ENCODE measurements around the gene CYTH1. TPM values are rescaled to one million over a fixed set of nuclear protein-coding genes. Genes with fewer than 3 reads are reported as not detected.
A peak's percentile ranks its signal among the peaks of the same experiment; 100 is the strongest.

CYTH1 gene
- total RNA-seq, 2 donors from 2014 or later = 23.1 to 27.4 TPM

GRCh38 chr17:78724544-78724943, 57.5 kb downstream of the CYTH1 start:
- Histone ChIP-seq H3K27ac (ENCODE audit: low read depth, low read length) (no peak overlapping the region), H3K9ac (ENCODE audit: extremely low read depth, low read length, poor library complexity, severe bottlenecking) (no peak overlapping the region), H3K9me3 (ENCODE audit: control insufficient read depth, low read length) (no peaks in the 10 kb centered on the region), H3K4me3 (ENCODE audit: low read length) (peak overlapping the region; percentile 56), H3K27me3 (ENCODE audit: control insufficient read depth, insufficient read depth, low read length, poor library complexity, severe bottlenecking) (no peaks in the 10 kb centered on the region), H3K36me3 (ENCODE audit: control insufficient read depth, insufficient read depth, low read length) (no peaks in the 10 kb centered on the region), H3K4me1 (ENCODE audit: control insufficient read depth, insufficient read depth, low read length) (peaks cover 42% of the 10 kb centered on the region)
- TF ChIP-seq, protein P1, sequence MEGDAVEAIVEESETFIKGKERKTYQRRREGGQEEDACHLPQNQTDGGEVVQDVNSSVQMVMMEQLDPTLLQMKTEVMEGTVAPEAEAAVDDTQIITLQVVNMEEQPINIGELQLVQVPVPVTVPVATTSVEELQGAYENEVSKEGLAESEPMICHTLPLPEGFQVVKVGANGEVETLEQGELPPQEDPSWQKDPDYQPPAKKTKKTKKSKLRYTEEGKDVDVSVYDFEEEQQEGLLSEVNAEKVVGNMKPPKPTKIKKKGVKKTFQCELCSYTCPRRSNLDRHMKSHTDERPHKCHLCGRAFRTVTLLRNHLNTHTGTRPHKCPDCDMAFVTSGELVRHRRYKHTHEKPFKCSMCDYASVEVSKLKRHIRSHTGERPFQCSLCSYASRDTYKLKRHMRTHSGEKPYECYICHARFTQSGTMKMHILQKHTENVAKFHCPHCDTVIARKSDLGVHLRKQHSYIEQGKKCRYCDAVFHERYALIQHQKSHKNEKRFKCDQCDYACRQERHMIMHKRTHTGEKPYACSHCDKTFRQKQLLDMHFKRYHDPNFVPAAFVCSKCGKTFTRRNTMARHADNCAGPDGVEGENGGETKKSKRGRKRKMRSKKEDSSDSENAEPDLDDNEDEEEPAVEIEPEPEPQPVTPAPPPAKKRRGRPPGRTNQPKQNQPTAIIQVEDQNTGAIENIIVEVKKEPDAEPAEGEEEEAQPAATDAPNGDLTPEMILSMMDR (conservative IDR thresholded peaks at IDR 0.05) = peak; percentile 42
- DNase-seq = peak; percentile 83
- 30% methylated on average over 5 of the region's 5 CpGs; no CpG with 5 or more reads in 1 of the 2 experiments for WGBS, 2 experiments (ENCODE audit: insufficient coverage in 1 of 2, insufficient read length in 1 of 2)
- Mint-ChIP-seq H3K36me3 (ENCODE audit: low read depth) (no peaks in the 10 kb centered on the region), H3K9me3 (no peaks in the 10 kb centered on the region), H3K27me3 (ENCODE audit: insufficient read depth) (peaks cover 3% of the 10 kb centered on the region), H3K27ac (no peak overlapping the region), H3K4me1 (peaks cover 55% of the 10 kb centered on the region), H3K4me3 (peak overlapping the region; percentile 27)

DNA sequence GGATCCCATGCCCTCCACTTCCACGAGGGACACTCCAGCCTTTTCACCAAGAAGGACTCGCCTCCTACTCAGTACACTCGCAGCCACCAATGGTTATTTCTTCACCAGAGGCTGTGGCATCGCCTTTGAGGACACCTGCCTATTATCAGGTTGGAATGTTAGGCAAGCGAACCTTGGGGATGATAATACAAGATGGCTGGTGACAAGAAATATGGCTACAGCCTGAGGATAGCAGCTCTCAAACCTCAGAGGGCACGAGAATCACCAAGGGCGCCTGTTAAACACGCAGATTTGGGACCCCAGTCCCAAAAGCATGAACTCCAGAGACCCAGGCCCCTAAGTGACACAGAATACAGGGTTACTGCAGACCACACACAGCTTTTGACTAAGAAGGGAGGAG, 58.1 kb downstream of the CYTH1 start:
- H3K27ac Mint-ChIP-seq = peak overlapping the region; percentile 42
- H3K9ac ChIP-seq (ENCODE audit: extremely low read depth, low read length, poor library complexity, severe bottlenecking) = no peak overlapping the region
- H3K4me3 Mint-ChIP-seq = peak overlapping the region; percentile 59
- H3K9me3 ChIP-seq (ENCODE audit: control insufficient read depth, low read length) = no peaks in the 10 kb centered on the region
- no peaks in the 10 kb centered on the region for H3K9me3 Mint-ChIP-seq
- no peaks in the 10 kb centered on the region for H3K27me3 ChIP-seq (ENCODE audit: control insufficient read depth, insufficient read depth, low read length, poor library complexity, severe bottlenecking)
- no peaks in the 10 kb centered on the region for H3K36me3 ChIP-seq (ENCODE audit: control insufficient read depth, insufficient read depth, low read length)
- peaks cover 39% of the 10 kb centered on the region for H3K4me1 ChIP-seq (ENCODE audit: control insufficient read depth, insufficient read depth, low read length)
- no peak for DNase-seq
- H3K27ac ChIP-seq (ENCODE audit: low read depth, low read length) = no peak overlapping the region
- TF ChIP-seq, protein P1 (conservative IDR thresholded peaks at IDR 0.05) = no peak
- 69% methylated on average over 8 of the region's 8 CpGs for WGBS, 2 experiments (ENCODE audit: insufficient coverage in 1 of 2, insufficient read length in 1 of 2)
- H3K4me3 ChIP-seq (ENCODE audit: low read length) = peak overlapping the region; percentile 79
- no peaks in the 10 kb centered on the region for H3K36me3 Mint-ChIP-seq (ENCODE audit: low read depth)
- peaks cover 3% of the 10 kb centered on the region for H3K27me3 Mint-ChIP-seq (ENCODE audit: insufficient read depth)
- H3K4me1 Mint-ChIP-seq = peaks cover 58% of the 10 kb centered on the region

DNA sequence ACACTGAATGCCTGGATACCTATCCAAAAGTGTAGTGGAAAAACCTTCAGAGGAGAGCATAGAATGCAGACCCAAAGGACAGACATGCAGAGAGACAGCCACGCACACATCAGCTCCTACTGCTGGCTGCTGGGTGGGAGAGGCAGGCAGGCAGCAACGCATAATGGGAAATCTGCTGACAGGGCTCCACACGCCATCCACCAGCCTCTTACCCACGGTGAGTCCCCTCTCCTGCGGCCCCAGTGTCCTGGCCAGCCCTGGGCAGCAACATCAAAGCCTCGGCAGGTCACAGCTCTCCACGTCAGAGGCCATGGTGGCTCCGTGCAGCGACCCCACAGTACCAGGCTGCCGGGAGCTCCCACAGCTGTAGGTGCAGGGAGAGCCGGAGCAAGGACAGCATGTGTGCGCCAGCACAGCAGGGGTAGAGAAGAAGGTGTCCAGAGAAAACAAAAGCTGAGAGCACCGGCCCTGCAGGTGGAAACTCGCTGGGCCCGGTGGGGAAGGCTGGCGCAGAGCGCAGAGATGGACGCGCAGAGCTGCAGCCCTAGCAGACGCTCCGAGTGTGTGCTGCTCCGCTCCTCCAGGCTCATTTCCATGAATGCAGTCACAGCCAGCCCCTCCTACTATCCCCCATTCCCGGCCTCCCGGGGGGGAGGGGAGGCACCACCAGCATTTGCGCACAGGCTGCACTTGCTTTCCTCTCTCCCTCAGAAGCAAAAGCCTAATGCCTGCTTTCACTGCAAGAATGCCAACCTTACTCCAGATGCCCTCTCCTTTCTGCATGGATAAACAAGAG, 58.9 kb downstream of the CYTH1 start:
- Mint-ChIP-seq H3K27me3 (ENCODE audit: insufficient read depth) (peaks cover 3% of the 10 kb centered on the region), H3K4me3 (peak overlapping the region; percentile 59), H3K36me3 (ENCODE audit: low read depth) (no peaks in the 10 kb centered on the region), H3K4me1 (peaks cover 64% of the 10 kb centered on the region), H3K27ac (peak overlapping the region; percentile 42), H3K9me3 (no peaks in the 10 kb centered on the region)
- H3K27me3 ChIP-seq (ENCODE audit: control insufficient read depth, insufficient read depth, low read length, poor library complexity, severe bottlenecking) = no peaks in the 10 kb centered on the region
- H3K4me3 ChIP-seq (ENCODE audit: low read length) = peak overlapping the region; percentile 79
- H3K4me1 ChIP-seq (ENCODE audit: control insufficient read depth, insufficient read depth, low read length) = peaks cover 39% of the 10 kb centered on the region
- no peaks in the 10 kb centered on the region for H3K9me3 ChIP-seq (ENCODE audit: control insufficient read depth, low read length)
- H3K27ac ChIP-seq (ENCODE audit: low read depth, low read length) = no peak overlapping the region
- no peaks in the 10 kb centered on the region for H3K36me3 ChIP-seq (ENCODE audit: control insufficient read depth, insufficient read depth, low read length)
- H3K9ac ChIP-seq (ENCODE audit: extremely low read depth, low read length, poor library complexity, severe bottlenecking) = peak overlapping the region; percentile 42
- TF ChIP-seq, protein P1 (conservative IDR thresholded peaks at IDR 0.05) = no peak
- peak; percentile 95 for DNase-seq
- WGBS, 2 experiments (ENCODE audit: insufficient coverage in 1 of 2, insufficient read length in 1 of 2) = 3 to 9% methylated on average over 6 to 25 of the region's 25 CpGs

Data from endodermal cell (in vitro differentiated cells).